MCF 10A (cell line): ENCODE results near the gene KIF17. TPM values are rescaled to one million over a fixed set of nuclear protein-coding genes. Genes with fewer than 3 reads are reported as not detected.

Experiments
- Bru-seq: library from RNA; stranded (reverse); fragments of 400-500 nt; gene quantifications from one replicate; lab custom pipeline; 2021; lab: Mats Ljungman, UMichigan
- BruChase-seq, 2 experiments: library from RNA; stranded (reverse); fragments of 400-500 nt; gene quantifications; one replicate each; lab custom pipeline; 2021; lab: Mats Ljungman, UMichigan
- BruUV-seq: library from RNA; stranded (reverse); fragments of 400-500 nt; replicated peaks from 2 replicates; lab custom pipeline; 2021; lab: Mats Ljungman, UMichigan
- CTCF ChIA-PET: fragments of 300-600 bp; sonication (Branson Sonifier 250); formaldehyde crosslinking; extraction: SDS; loops from one replicate; lab custom pipeline; 2021; ENCODE audit warnings: antibody characterized with exemption, inconsistent platforms; lab: Yijun Ruan, JAX
- POLR2A ChIA-PET: fragments of 300-600, 350-650 bp; sonication (Branson Sonifier 250); formaldehyde crosslinking; extraction: SDS; loops from one replicate; lab custom pipeline; 2020; ENCODE audit warnings: antibody characterized with exemption, inconsistent platforms; lab: Yijun Ruan, JAX
- DNase-seq: peaks from one replicate; pipeline ENCODE4 v3.0.0-alpha.2; 2018; ENCODE audit not compliant: unreplicated experiment
- H3K27ac Mint-ChIP-seq: one replicate; pipeline ENCODE4 v1.8.0; 2022; ENCODE audit warnings: mild to moderate bottlenecking, low read depth, mixed read lengths; ENCODE audit not compliant: unreplicated experiment
- H3K27me3 Mint-ChIP-seq: one replicate; pipeline ENCODE4 v1.8.0; 2022; ENCODE audit warnings: mixed read lengths; ENCODE audit not compliant: insufficient read depth, unreplicated experiment
- H3K36me3 Mint-ChIP-seq: one replicate; pipeline ENCODE4 v1.8.0; 2022; ENCODE audit warnings: mild to moderate bottlenecking, moderate library complexity, mixed read lengths; ENCODE audit not compliant: insufficient read depth, unreplicated experiment
- H3K4me1 Mint-ChIP-seq: one replicate; pipeline ENCODE4 v1.8.0; 2022; ENCODE audit warnings: mixed read lengths; ENCODE audit not compliant: insufficient read depth, unreplicated experiment
- H3K4me3 Mint-ChIP-seq: one replicate; pipeline ENCODE4 v1.8.0; 2022; ENCODE audit warnings: mild to moderate bottlenecking, moderate library complexity, mixed read lengths; ENCODE audit not compliant: unreplicated experiment
- H3K9me3 Mint-ChIP-seq: one replicate; pipeline ENCODE4 v1.8.0; 2022; ENCODE audit warnings: mixed read lengths; ENCODE audit not compliant: unreplicated experiment
- intact Hi-C: fragments of 100-400 bp; cut with micrococcal nuclease; formaldehyde crosslinking; loops from 2 replicates; pipeline ENCODE4 v1.14.1; 2022
- long read RNA-seq: library from polyadenylated mRNA; stranded (forward); transcript quantifications from one replicate; pipeline ENCODE4 v2.0.0, GENCODE V29; 2022
- total RNA-seq: library from RNA; stranded (reverse); gene quantifications from 2 replicates; pipeline ENCODE4 v1.2.3, GENCODE V29; 2022
- TF ChIP-seq, protein P1 (sequence below): fragments of 200-600 bp; IDR thresholded peaks from one replicate; pipeline ENCODE4 v1.8.0; 2022; ENCODE audit warnings: antibody characterized with exemption, mild to moderate bottlenecking; ENCODE audit not compliant: unreplicated experiment

Gene KIF17
- total RNA-seq: 0.19 and 1.9 TPM in 2 replicates
- Bru-seq, nascent RNA: percentile 27 among the genes with signal in this experiment
- percentile 52 among the genes with signal in this experiment for BruChase-seq, experiment 1, labeled RNA remaining after a 6-hour chase
- percentile 35 among the genes with signal in this experiment for BruChase-seq, experiment 2, labeled RNA remaining after a 2-hour chase
- long read RNA-seq: 0 reads

DNA sequence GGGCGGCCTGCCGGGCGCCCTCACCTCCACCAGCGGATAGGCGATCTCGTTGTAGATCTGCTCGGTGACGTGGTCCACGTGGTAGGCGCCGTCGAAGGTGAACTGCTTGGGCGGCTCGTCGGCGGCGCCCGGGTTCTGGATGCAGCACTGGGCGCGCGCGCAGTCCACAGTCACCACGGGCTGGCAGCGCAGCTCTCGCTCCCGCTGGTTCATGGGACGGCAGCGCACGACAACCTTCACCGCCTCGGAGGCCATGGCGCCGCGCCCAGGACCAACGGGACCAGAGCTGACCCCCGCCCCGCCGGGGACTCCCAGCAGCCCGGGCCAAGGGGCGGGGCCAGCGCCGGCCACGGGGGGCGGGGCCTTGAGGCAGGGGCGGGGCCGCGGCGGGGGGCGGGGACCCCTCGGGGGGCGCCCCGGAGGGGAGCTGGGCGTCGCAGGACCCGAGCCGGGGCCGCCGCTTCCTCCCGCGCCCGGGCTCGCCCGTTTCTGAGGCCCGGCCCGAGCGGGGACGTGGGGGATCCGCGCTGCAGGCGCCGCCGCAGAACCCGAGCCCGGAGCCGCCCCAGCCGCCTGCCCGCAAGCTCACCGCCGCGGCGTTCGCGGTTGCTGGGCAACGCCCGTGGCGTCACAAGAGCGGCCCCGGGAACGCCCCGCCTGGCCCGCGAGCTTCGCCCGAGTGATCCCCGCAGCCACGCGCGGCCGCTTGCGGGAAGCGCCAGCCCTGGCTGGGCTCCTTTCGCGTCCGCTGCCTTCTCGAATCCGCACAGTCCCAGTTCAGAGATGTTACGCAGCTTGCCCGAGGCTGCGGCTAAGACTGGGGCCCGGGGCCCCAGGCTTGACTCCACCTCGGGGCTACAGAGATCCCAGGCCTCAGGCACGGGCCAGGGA is at the start of gene KIF17:
TSS of gene KIF17 (minus strand) at position 556 of the 891 bp plus-strand sequence. CDS start at position 255, 301 bp downstream.
- no TSS peak for BruUV-seq
- no peaks in the 10 kb centered on the region for H3K36me3 Mint-ChIP-seq
- H3K27ac Mint-ChIP-seq: no peak within 1 kb of the TSS
- ChIA-PET CTCF (no interaction called here), POLR2A (interaction anchor here (0.6 to 0.9 kb wide), 3 partner anchors 13 to 84 kb away, joined by 3 read pairs; no protein-coding TSS in a partner anchor)
- H3K4me1 Mint-ChIP-seq: no peaks in the 10 kb centered on the region
- TF ChIP-seq, protein P1, sequence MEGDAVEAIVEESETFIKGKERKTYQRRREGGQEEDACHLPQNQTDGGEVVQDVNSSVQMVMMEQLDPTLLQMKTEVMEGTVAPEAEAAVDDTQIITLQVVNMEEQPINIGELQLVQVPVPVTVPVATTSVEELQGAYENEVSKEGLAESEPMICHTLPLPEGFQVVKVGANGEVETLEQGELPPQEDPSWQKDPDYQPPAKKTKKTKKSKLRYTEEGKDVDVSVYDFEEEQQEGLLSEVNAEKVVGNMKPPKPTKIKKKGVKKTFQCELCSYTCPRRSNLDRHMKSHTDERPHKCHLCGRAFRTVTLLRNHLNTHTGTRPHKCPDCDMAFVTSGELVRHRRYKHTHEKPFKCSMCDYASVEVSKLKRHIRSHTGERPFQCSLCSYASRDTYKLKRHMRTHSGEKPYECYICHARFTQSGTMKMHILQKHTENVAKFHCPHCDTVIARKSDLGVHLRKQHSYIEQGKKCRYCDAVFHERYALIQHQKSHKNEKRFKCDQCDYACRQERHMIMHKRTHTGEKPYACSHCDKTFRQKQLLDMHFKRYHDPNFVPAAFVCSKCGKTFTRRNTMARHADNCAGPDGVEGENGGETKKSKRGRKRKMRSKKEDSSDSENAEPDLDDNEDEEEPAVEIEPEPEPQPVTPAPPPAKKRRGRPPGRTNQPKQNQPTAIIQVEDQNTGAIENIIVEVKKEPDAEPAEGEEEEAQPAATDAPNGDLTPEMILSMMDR: no peak
- H3K27me3 Mint-ChIP-seq: peaks cover 10% of the 10 kb centered on the region
- DNase-seq: no peak
- no peaks in the 10 kb centered on the region for H3K9me3 Mint-ChIP-seq
- intact Hi-C loops: no loop called here
- no peak within 1 kb of the TSS for H3K4me3 Mint-ChIP-seq

DNA sequence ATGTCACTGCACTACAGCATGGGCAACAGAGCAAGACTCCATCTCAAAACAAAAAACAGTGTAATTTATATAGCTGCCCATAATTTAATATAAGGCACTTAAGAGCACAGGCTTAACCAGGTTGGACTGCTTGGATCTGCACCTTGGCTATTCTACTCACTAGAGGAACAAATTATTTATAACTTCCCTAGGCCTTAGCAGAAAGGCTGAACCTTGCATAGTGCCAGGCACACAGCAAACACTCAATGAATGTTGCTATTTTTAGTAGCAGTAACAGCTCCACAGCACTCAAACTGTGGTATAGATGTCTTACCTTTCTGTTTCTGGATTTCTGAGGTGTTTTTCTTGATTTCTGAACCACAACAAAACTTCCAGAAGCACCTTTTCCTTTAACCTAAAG is 49.5 kb upstream of the KIF17 start:
- no peaks in the 10 kb centered on the region for H3K27me3 Mint-ChIP-seq
- TF ChIP-seq, protein P1: no peak
- no peaks in the 10 kb centered on the region for H3K4me1 Mint-ChIP-seq
- H3K9me3 Mint-ChIP-seq: no peaks in the 10 kb centered on the region
- intact Hi-C loops: no loop called here
- H3K27ac Mint-ChIP-seq: no peak overlapping the region
- H3K36me3 Mint-ChIP-seq: peaks cover 99% of the 10 kb centered on the region
- BruUV-seq: no TSS peak
- no peak for DNase-seq
- ChIA-PET POLR2A (interaction anchor here (0.7 to 1.4 kb wide), 4 partner anchors 10 to 169 kb away, joined by 3 to 6 read pairs (median 4); no protein-coding TSS in a partner anchor), CTCF (interaction anchor here (1.8 kb wide), 1 partner anchor 15 kb away, joined by 8 read pairs; no protein-coding TSS in a partner anchor)
- no peak overlapping the region for H3K4me3 Mint-ChIP-seq

DNA sequence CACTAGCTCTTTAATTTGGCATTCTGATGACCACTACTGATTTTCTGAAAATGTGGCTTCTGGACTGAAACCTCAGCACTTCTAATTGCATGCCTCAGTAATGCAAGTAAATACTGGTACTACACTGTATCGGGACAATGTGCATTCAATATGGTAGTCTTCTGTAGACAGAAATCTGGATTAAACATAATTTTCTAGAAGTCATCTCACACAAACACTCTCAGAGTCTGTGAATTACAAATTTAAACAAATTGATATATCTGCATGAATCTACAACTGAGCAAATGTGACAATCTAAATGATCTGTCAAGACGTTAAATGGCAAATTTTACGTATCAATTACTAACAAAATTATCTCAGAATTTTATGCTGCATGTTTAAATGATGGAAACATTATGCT is 45.6 kb upstream of the KIF17 start:
- Mint-ChIP-seq H3K27ac (no peak overlapping the region), H3K27me3 (no peaks in the 10 kb centered on the region), H3K36me3 (peaks cover 100% of the 10 kb centered on the region), H3K9me3 (no peaks in the 10 kb centered on the region), H3K4me3 (no peak overlapping the region), H3K4me1 (no peaks in the 10 kb centered on the region)
- TF ChIP-seq, protein P1: no peak
- no TSS peak for BruUV-seq
- DNase-seq: no peak
- intact Hi-C loops: no loop called here
- POLR2A ChIA-PET: interaction anchor here (0.9 to 1.1 kb wide), 3 partner anchors 11 to 432 kb away, joined by 3 to 4 read pairs (median 4); no protein-coding TSS in a partner anchor
- CTCF ChIA-PET: interaction anchor here (0.7 to 0.9 kb wide), 2 partner anchors 66 to 178 kb away, joined by 3 read pairs; no protein-coding TSS in a partner anchor

DNA sequence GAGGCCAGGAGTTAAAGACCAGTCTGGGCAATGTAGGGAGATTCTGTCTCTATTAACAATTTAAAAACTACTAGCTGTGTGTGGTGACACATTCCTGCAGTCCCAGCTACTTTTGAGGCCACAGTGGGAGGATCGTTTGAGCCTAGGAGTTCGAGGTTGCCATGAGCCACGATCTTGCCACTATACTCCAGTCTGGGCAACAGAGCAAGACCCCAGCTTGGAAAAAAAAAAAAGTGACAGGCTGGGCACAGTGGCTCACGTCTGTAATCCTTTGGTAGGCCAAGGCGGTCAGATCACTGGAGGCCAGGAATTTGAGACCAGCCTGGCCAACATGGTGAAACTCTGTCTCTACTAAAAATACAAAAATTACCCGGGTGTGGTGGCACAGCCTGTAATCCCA is 42.5 kb upstream of the KIF17 start:
- TF ChIP-seq, protein P1: no peak
- no peaks in the 10 kb centered on the region for H3K27me3 Mint-ChIP-seq
- H3K9me3 Mint-ChIP-seq: no peaks in the 10 kb centered on the region
- no peak for DNase-seq
- H3K36me3 Mint-ChIP-seq: peaks cover 100% of the 10 kb centered on the region
- ChIA-PET CTCF (no interaction called here), POLR2A (interaction anchor here (0.9 kb wide), 1 partner anchor 26 kb away, joined by 3 read pairs; no protein-coding TSS in a partner anchor)
- no peak overlapping the region for H3K4me3 Mint-ChIP-seq
- intact Hi-C loops: no loop called here
- H3K4me1 Mint-ChIP-seq: no peaks in the 10 kb centered on the region
- no TSS peak for BruUV-seq
- H3K27ac Mint-ChIP-seq: no peak overlapping the region
